ENCODE data around the gene CD80. TPM values are rescaled to one million over a fixed set of nuclear protein-coding genes. Genes with fewer than 3 reads are reported as not detected.

Gene CD80
- total RNA-seq, 1 experiment from 2014 or later = not detected

- DNase-seq (ENCODE audit: low spot score) = no peak
Observed at GRCh38 chr3:119547227-119547626, 12.2 kb downstream of the CD80 start.

- DNase-seq (ENCODE audit: low spot score) = no peak
Observed at GRCh38 chr3:119543147-119543546, 16.3 kb downstream of the CD80 start.

GRCh38 chr3:119542168-119542767 is 17.1 kb downstream of the CD80 start:
- DNase-seq (ENCODE audit: low spot score) = no peak

DNA sequence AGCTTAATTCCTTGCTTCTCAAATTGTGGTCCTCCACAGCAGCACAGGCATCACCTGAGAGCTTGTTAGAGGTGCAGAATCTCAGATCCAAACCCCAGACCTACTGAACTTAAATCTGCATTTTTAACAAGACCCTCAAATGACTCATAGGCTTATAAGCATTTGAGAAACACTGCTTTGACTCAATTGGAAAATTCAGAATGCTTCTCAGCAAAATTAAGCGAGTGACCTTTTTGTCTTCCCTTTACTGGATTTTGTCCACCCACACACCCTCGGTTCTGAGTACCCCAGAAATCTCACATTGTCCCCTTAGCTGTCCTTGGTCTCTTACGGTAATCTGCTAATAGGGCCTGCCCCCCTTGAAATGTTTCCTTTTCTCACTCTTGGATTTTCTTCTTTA is 17.9 kb downstream of the CD80 start:
- DNase-seq (ENCODE audit: low spot score) = no peak

DNA sequence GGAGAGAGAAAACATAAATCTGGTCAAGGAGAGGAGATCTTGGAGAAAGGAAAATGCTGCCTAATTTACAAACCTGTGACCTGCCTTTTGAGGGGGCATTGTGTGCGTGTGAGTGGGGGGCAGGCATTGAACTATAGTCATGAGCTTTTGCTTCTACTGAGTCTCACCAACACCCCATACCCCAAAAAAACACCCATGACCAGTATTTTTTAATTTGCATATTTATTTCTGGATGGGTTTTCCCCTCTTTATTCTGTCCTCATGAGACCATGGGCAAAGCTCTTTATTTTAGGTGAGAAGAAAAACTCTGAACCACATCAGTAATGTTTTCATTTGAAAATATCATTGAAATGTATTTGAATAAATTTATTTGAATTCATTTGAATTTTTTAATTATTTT is 20.6 kb downstream of the CD80 start:
- DNase-seq (ENCODE audit: low spot score) = no peak

DNA sequence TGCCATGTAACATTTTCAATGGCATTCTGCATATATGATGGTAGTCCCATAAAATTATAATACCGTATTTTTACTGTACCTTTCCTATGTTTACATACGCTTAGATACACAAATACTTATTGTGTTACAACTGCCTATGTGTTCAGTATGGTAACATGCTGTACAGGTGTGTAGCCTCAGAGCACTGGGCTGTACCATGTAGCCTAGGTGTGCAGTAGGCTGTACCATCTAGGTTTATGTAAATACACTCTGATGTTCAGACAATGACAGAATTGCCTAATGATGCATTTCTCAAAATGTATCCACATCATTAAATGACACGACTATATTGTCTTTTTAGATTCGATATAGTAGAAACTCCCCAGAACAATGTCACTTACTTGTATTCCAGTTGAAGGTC is 22.7 kb downstream of the CD80 start:
- DNase-seq (ENCODE audit: low spot score) = no peak

GRCh38 chr3:119534296-119534695 is 25.1 kb downstream of the CD80 start:
- no peak for DNase-seq (ENCODE audit: low spot score)

DNA sequence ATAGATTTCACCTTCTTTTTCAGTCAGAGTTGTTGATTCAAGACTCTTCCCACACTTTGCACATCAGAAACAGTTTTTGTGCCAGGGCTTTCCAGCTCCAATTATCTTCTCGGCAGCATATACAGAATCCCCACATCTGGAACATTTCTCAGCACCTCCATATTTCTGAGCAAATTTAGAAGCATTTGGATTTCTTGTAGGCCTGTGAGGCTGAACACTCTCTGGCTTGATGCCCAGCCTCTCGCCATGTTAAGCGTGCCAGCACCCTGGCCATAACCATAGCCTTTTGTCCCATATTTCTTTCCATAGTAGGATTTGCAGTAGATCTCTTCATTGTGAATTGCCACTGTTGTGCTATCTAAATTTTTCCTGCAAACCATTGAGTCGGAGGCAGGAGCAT is 28.3 kb downstream of the CD80 start:
- no peak for DNase-seq (ENCODE audit: low spot score)

DNA sequence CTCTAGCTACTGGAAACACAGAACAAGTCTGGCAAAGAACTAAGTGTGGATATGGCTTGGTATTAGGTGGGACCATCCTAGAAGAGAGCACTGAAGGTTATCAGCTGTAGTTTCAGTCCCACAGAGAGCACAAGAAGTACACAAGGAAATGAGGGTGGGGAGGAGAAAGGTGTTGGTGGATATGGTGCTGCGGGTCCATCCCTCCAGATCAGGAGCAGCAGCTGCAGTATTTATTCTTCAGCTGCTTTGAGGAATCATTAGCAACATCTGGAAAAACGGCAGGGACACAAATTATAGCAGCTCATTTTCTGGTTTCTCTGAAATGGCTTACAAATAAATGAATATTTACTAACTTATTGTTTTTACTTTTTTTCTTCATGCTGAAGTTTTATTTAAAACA is 29.0 kb downstream of the CD80 start:
- DNase-seq (ENCODE audit: low spot score) = no peak

- no peak for DNase-seq (ENCODE audit: low spot score)
Observed at GRCh38 chr3:119529883-119530282, 29.5 kb downstream of the CD80 start.

- no peak for DNase-seq (ENCODE audit: low spot score)
Observed at GRCh38 chr3:119527714-119528113, 31.7 kb downstream of the CD80 start.

DNA sequence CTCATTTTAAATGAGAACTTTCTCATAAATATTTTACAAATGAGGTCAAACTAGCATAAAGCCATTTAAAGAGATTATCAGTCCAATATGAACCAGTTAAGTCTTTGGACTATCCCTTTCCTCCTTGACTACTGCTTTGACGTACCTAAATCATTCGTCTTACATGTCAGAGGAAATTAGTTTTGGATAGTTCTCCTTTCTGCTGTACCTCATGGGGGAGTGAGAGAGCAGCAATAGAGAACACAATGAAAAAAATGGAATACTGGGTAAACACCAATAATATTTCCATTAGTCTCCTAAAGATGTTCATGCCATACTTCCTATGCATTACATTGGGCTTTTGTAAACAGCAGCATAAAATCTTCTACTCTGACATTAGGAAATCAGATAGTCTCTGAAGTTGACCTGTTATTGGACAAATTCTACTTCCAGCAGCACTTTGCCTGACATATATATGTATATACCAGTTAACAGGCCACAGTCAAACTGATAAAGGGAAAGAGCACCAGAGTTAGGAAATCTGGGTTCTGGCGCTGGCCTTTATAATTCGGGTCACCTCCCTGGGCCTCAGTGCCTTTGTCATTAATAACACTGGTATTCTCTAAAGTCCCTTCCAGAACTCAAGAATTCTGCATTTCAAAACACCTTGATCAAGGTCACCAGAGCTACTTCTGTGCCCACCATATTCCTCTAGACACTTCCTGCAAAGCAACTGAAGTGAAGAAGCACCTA is 34.3 kb downstream of the CD80 start:
- DNase-seq (ENCODE audit: low spot score) = no peak

- no peak for DNase-seq (ENCODE audit: low spot score)
Observed at GRCh38 chr3:119518026-119518425, 41.4 kb downstream of the CD80 start.

DNA sequence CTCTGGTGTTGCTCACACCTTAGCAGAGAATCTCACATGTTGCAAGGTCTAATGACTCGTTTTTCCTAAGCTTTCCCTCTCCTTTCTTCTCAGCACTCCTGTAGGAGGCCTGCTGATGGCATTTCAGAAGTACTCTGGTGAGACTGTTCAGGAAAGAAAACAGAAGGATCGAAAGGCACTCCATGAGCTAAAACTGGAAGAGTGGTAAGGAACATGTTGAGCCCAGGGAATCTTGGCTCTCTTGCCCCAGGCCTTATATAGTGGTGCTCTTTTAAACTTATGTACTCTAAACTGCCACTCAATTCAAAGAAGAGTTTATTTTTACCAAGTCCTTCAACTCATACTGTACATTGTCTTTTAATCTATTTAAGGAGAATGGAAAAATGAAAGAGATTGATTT is 42.3 kb downstream of the CD80 start:
- DNase-seq (ENCODE audit: low spot score) = no peak

DNA sequence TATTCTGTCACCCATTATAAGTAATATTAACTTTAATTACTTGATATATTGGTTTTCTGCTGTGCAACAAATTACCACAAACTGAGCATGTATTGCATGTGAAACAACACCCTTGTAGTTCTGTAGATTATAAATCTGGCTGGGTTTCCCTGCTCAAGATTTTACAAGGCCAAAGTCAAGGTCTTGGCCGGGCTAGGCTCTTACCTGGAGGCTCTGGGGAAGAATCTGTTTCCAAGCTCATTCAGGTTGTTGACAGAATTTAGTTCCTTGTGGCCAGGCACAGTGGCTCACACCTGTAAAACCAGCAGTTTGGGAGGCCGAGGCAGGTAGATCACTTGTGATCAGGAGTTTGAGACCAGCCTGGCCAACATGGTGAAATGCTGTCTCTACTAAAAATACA is 44.8 kb downstream of the CD80 start:
- no peak for DNase-seq (ENCODE audit: low spot score)

GRCh38 chr3:119510690-119511089 is 48.7 kb downstream of the CD80 start:
- DNase-seq (ENCODE audit: low spot score) = no peak

- DNase-seq (ENCODE audit: low spot score) = no peak
Observed at GRCh38 chr3:119508172-119508845, 51.1 kb downstream of the CD80 start.

DNA sequence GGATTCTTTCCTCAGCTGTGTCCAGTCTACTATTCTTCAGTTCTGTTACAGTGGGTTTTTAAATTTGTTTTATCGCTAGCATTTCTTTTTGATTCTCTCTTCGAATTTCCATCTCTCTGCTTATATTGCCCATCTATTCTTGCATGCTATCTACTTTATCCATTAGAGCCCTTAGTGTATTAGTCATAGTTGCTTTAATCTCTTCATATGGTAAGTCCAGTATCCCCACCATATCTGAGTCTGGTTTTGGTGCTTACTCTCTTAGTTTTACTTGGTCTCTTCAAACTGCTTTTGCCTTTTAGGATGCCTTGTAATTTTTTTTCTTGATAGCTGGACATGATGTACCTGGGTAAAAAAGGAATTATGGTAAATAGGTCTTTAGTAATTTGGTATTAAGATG is 52.0 kb downstream of the CD80 start:
- no peak for DNase-seq (ENCODE audit: low spot score)

GRCh38 chr3:119506631-119507030 is 52.8 kb downstream of the CD80 start:
- no peak for DNase-seq (ENCODE audit: low spot score)

DNA sequence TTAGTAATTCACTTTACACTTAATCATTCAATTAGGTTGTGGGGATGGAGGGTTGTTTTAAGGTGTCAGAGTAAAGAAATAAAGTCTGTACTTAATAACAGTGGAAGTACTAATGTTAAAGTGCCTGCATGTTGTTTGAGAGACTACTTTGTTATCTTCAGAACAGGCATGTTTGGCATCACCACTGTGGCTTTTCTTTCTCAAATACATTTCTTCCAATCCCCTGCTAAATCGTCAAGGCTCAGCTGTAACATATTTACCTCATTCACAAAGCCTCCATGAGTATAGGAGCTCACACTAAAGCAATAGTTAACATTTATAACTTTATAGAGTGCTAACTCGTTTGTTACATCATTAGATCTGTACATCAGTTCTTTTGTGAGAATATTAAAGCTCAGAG is 58.5 kb downstream of the CD80 start:
- no peak for DNase-seq (ENCODE audit: low spot score)

DNA sequence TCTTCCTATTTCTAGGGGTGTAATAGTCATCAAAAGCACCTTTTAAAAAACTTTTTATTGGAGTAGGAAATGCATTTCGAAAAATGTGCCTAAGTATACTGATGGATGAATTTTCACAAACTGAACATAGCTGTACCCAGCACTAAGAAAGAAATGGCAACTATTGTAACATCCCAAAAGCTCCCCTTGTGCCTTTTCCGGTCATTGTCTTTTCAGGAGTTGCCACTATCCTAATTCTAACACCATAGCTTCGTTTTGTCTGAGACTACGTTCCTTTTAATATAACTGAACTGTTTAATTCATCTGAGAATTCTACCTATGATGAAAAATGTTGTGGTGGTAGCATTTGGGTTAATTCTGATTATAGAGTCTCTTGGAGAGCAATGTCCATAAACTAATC is 59.1 kb downstream of the CD80 start:
- DNase-seq (ENCODE audit: low spot score) = no peak

DNA sequence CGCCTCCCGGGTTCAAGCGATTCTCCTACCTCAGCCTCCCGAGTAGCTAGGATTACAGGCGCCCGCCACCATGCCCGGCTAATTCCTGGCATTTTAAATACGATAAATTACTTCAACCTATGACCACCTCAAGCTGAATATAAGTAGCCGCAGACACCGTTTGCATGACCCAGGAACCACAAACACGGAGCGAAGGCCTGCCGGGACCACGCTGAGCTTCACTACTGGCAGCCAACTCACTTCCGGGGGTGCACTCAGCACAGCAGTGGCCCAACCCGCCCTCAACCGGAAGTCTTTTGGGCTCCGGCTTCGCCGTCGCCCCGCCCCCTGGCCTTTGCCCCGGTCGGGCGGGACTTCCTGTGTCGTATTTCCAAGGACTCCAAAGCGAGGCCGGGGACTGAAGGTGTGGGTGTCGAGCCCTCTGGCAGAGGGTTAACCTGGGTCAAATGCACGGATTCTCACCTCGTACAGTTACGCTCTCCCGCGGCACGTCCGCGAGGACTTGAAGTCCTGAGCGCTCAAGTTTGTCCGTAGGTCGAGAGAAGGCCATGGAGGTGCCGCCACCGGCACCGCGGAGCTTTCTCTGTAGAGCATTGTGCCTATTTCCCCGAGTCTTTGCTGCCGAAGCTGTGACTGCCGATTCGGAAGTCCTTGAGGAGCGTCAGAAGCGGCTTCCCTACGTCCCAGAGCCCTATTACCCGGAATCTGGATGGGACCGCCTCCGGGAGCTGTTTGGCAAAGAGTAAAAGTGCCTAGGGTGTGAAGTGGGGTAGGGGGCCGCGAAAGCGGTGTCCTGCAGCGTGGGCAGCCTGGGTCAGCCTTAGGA is 61.0 kb downstream of the CD80 start, which contains the start of gene TIMMDC1:
TIMMDC1 (plus strand) TSS at position 362 of the 826 bp plus-strand sequence; CDS start at position 549, 187 bp downstream.
- peak; percentile 98 for DNase-seq (ENCODE audit: low spot score)
